Activated naive CD8-positive, alpha-beta T cell (primary cell): ENCODE measurements around the gene HOXB6.

ENCODE experiments used
- H3K27ac Mint-ChIP-seq: one replicate; pipeline ENCODE4 v1.8.0; 2021; ENCODE audit warnings: mixed read lengths
- H3K27me3 Mint-ChIP-seq: one replicate; pipeline ENCODE4 v1.8.0; 2021; ENCODE audit warnings: mixed read lengths
- H3K36me3 Mint-ChIP-seq: one replicate; pipeline ENCODE4 v1.8.0; 2021; ENCODE audit warnings: mixed read lengths
- H3K4me1 Mint-ChIP-seq: one replicate; pipeline ENCODE4 v1.8.0; 2021; ENCODE audit warnings: low read depth, mixed read lengths
- H3K4me3 Mint-ChIP-seq: one replicate; pipeline ENCODE4 v1.8.0; 2021; ENCODE audit warnings: mild to moderate bottlenecking, mixed read lengths
- H3K9me3 Mint-ChIP-seq: one replicate; pipeline ENCODE4 v1.8.0; 2021; ENCODE audit warnings: low read depth, mixed read lengths

Gene HOXB6

DNA sequence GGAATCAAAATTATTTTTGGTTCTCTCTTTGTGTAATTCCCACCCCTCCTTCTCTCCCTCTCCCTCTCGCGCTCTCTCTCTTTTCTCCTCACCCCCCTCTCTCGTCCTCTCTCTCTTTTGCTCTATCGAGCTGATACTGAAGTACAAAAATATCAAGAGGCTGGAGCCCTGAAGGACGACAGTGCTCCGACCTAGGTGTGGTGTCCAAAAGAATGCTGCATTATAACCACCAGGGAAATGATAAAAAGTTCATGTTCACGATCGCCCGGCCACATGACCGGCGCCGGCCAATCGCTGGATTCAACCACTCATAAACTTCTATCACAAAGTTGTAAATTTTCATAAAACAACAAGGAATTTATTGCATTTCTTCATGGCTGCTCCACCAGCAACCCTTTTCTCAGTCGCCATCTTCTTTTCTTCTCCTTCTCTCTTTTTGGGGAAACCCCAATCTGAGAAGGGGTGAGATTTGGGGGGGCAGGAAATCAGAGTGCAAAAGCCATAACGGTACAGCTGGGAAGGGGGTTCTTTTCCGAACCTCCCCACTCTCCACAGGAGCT is at the start of gene HOXB6:
HOXB6 (minus strand) TSS at position 217 of the 560 bp plus-strand sequence. CDS start 6,836 bp downstream, outside the sequence.
- Mint-ChIP-seq H3K9me3 (no peaks in the 10 kb centered on the region), H3K4me1 (no peaks in the 10 kb centered on the region), H3K4me3 (no peak within 1 kb of the TSS), H3K27me3 (peaks cover 44% of the 10 kb centered on the region), H3K36me3 (no peaks in the 10 kb centered on the region), H3K27ac (no peak within 1 kb of the TSS)

DNA sequence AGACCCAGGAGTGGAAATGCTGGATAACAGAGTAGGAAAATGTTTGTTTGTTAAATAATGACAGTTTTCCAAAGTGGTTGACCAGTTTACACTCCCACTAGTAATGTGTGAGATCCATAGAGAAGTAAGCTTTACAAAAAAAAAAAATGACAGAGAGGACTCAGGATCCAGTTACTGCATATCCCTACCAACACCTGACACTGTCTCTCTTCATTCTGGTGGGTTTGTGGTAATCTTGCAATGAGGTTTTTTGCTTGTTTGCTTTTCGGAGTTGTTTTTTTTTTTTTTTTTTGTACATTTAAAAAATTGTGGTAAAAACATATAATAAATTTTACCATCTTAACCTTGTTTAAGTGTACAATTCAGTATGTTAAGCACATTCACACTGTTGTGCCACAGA is 45.0 kb upstream of the HOXB6 start:
- peaks cover 23% of the 10 kb centered on the region for H3K27me3 Mint-ChIP-seq
- peaks cover 14% of the 10 kb centered on the region for H3K4me1 Mint-ChIP-seq
- no peaks in the 10 kb centered on the region for H3K36me3 Mint-ChIP-seq
- no peaks in the 10 kb centered on the region for H3K9me3 Mint-ChIP-seq
- H3K27ac Mint-ChIP-seq = no peak overlapping the region
- H3K4me3 Mint-ChIP-seq = no peak overlapping the region

DNA sequence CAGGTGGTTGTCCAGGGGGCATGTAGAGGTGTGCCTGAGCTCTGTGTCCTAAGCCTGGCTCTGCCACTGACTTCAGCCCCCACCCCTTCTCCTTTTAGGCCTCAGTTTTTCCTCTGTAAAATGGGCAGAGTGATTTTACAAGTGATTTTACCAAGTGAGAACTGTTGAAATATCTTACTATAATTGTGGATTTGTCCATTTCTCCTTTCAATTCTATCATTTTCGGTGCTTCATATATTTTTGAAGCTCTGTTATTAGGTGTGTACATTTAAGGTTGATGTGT is 43.1 kb upstream of the HOXB6 start:
- no peak overlapping the region for H3K27ac Mint-ChIP-seq
- H3K4me1 Mint-ChIP-seq = peaks cover 14% of the 10 kb centered on the region
- no peaks in the 10 kb centered on the region for H3K9me3 Mint-ChIP-seq
- H3K36me3 Mint-ChIP-seq = peaks cover 2% of the 10 kb centered on the region
- peak overlapping the region; percentile 77 for H3K4me3 Mint-ChIP-seq
- peaks cover 37% of the 10 kb centered on the region for H3K27me3 Mint-ChIP-seq

DNA sequence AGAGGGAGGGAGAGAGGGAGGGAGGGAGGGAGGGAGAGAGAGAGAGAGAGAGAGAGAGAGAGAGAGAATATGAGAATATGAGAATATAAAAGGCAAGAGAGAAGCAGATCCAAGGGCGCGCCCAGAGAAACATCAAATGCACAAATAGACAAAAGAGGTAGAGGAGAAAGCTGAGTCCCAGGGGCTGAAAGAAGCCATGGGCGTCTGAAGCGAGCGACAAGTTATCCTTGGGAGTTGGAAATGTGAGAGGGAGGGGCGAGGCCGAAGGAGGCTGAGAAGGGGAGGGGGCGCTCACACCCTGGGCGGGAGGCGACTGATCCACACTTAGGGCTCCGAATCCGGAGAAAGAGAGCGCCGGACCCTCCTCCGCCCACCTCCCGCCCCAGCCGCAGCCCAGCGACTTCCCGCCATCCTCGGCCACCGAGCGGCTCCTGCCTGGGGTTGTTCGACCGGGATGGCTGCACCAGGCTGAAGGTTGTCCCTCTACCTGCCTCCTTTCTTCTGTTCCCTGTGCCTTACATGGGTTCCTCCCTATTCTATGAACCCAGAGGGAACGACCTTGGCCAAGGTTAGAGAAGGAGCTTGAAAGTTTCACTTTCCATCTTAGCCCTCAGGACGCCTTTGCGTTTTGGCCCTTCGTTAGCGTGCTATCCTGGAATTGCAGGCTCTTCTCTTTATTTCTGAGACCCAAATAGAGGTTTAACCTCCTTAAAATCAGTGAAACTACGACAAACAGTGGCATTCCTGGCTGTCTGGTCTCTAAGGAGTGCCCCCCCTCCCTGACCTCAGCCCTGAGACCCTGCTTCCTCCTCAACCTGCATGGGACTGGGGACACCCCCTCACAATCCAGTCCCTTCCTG is 42.5 kb upstream of the HOXB6 start:
- H3K27ac Mint-ChIP-seq = no peak overlapping the region
- peaks cover 2% of the 10 kb centered on the region for H3K36me3 Mint-ChIP-seq
- H3K4me1 Mint-ChIP-seq = peaks cover 13% of the 10 kb centered on the region
- peaks cover 36% of the 10 kb centered on the region for H3K27me3 Mint-ChIP-seq
- H3K9me3 Mint-ChIP-seq = no peaks in the 10 kb centered on the region
- peak overlapping the region; percentile 88 for H3K4me3 Mint-ChIP-seq

DNA sequence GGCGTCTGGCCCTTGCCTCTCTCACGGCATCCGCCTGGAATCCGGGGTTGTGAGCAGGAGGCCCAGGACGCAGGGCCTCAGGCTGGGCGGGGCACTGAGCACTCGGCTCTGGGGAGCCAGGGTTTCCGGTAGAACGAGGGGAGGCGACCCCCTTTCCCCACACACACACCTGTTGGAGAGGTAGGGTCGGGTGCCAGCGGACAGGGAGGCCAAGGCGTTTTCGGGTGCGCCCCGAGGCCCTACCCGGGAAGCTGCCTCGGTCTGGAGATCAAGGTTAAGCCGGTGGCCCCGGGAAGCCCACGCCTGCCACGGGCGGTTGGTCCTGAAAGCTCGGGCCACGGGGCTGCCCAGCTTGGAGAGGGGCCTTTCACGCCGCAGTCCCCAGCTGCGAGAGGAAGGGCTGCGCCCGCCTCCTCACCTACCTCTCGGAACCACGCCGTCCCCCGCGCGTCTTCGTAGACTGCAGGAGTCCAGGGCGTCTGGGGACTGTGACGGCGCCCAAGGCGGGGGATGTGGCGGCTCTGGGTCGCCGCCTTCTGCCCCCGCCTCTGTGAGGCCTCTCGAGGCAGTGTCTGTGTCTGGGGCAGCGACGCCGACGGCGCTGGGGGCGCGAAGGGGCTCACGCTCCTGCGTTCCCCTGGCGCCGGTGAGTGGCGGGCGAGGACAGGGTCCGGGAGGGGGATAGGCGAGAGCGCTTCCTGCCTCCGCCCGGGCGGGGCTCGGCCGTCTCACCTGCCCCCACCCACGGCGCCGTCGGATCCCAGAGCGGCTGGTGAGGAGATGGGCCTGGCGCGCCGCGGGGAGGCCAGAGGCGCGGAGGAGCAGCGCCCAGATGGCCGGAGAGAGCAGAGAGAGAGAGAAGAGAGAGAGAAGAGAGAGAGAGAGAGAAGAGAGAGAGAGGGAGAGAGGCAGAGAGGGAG is 41.7 kb upstream of the HOXB6 start:
- no peak overlapping the region for H3K27ac Mint-ChIP-seq

DNA sequence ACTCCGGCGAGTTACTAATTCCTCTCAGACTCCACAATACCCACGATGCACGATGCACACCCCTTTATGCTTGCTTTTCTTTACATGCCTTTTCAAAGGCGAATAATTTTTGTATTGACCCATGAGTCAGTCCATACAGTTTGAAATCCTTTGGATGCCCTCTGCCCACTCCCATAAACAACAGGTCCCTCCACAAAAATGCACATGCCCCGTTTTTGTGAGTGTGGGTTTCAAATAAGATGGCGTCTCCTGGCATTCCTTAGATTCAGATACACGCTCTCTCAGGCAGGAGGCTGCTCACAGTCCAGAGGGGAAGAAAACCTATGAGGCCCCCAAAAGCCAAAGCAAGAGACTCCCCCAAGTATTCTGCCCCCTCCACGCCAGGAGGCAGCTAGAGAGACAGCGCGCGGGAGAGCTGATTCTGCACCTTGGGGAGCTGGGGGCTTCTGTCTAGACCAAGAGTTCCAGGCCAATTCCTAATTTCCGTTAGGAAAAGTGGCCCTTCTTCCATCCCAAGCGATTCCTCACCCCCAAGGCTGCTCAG is 40.9 kb upstream of the HOXB6 start:
- Mint-ChIP-seq H3K9me3 (no peaks in the 10 kb centered on the region), H3K4me3 (peak overlapping the region; percentile 56), H3K27me3 (peaks cover 41% of the 10 kb centered on the region), H3K4me1 (peaks cover 15% of the 10 kb centered on the region), H3K27ac (no peak overlapping the region), H3K36me3 (peaks cover 2% of the 10 kb centered on the region)

More for the DNA sequence above, 41.7 kb upstream of the HOXB6 start:
- Mint-ChIP-seq H3K4me1 (peaks cover 14% of the 10 kb centered on the region), H3K4me3 (peak overlapping the region; percentile 88), H3K27me3 (peaks cover 35% of the 10 kb centered on the region), H3K9me3 (no peaks in the 10 kb centered on the region), H3K36me3 (peaks cover 2% of the 10 kb centered on the region)

DNA sequence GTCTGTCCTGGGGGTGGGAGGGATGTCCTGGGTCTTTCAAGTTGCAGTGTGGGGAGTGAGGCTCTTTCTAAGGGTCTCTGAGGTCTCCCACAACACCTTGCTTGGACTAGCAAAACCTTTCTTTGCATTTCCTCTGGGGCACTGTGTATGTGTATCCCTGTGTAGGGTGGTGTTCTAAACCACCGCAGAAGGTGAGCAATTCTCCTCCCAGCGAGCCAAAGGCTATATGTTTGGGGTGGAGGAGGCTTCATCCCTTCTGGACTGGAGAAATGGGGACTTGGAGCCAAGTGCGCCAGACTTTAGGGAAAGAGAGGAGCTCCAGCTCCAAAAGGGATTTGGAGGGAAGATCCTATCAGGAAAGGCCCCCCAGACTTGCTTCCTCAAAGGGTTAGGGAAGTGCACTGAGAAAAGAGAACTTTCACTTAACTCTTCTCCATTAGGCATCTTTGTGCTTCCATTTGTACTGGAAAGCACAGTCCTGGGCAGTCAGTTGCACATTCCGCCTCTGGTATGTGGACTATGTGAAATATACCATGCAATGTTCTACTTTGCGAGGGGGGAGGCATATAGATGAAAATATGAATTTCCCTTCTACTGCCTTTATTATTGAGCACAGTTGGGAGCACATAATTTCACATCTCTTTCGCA is 40.2 kb upstream of the HOXB6 start:
- Mint-ChIP-seq H3K36me3 (peaks cover 2% of the 10 kb centered on the region), H3K27ac (no peak overlapping the region), H3K4me3 (peak overlapping the region; percentile 56), H3K9me3 (no peaks in the 10 kb centered on the region), H3K27me3 (peaks cover 44% of the 10 kb centered on the region), H3K4me1 (peaks cover 15% of the 10 kb centered on the region)

DNA sequence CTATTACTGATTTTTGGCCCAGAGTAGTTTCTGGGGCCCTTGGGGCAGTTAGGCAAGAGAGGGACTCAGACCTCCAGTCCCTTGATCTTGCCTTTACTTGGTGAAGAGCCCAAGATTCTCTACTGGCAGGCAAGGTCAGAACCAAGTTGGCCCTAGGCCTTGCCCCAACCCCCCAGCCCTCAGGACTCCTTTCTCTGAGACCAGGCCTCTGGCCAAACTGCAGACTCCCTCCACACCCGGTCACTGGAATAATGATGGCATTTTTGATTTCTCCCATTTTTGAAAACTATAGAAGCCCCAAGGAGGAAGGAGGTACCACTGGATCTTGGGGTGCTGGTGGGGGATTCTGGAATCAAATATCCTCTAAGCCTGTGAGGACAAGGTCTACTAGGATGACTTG is 39.4 kb upstream of the HOXB6 start:
- Mint-ChIP-seq H3K9me3 (no peaks in the 10 kb centered on the region), H3K4me3 (no peak overlapping the region), H3K36me3 (peaks cover 2% of the 10 kb centered on the region), H3K4me1 (peaks cover 15% of the 10 kb centered on the region), H3K27ac (no peak overlapping the region), H3K27me3 (peaks cover 43% of the 10 kb centered on the region)

DNA sequence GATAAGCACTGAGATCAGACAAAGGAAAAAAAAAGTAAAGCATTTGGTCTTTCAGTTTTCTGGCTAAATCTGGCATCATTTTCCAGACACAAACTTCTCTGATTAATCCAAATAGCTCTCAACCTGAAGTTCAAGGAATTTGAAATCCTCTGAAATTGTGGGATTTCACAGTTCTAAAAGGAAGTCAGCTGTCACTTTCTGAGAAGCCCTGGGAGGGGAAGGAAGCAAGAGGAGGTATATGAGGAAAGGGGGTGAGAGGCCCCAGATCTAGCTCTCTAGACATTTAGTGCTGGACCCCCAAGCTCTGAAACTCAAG is 38.9 kb upstream of the HOXB6 start:
- Mint-ChIP-seq H3K27ac (no peak overlapping the region), H3K4me3 (no peak overlapping the region), H3K4me1 (peaks cover 15% of the 10 kb centered on the region)

DNA sequence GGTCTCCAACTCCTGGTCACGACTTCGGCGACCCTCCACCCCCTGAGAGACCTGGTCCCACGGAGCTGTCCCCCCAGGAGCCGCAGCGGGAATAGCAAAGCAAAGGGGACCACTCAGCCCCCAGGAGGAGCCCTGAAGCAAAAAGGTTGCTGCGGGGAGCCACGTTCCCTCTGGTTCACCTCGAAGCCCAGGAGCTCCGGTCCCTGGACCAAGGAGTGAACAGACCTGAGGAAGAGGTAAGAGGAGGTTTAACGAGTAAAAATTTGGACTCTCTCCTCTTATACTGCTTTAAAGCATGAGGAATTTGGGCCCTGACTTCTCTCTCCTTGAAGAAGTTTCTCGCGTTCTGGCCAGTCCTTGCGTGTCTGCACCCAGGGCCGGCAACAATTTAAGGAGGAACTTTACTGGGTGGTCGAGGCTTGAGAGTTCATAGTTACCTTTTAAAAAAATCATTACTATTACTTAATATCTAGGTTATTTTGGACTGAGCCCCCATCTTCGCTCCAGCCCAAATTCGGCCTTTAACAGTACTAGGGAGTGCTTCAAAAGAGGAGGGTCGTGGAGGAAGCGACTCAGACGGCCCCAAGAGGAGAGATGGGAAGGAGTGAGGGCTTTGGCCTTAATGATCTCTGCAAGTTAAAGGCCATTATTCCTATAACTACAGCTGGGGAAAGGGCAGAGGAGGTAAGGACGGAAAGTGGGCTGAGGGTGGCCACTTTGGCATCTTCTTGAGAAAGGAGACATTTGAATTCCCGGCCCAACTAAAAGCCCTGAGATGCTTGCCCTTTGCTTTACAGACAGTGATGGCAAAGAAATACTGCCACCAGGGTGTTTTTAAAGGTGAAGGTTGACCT is 38.3 kb upstream of the HOXB6 start:
- Mint-ChIP-seq H3K36me3 (peaks cover 2% of the 10 kb centered on the region), H3K9me3 (no peaks in the 10 kb centered on the region), H3K4me1 (peaks cover 15% of the 10 kb centered on the region), H3K4me3 (no peak overlapping the region), H3K27me3 (peaks cover 49% of the 10 kb centered on the region), H3K27ac (no peak overlapping the region)

More for the DNA sequence above, 38.9 kb upstream of the HOXB6 start:
- Mint-ChIP-seq H3K36me3 (peaks cover 2% of the 10 kb centered on the region), H3K27me3 (peaks cover 45% of the 10 kb centered on the region), H3K9me3 (no peaks in the 10 kb centered on the region)

DNA sequence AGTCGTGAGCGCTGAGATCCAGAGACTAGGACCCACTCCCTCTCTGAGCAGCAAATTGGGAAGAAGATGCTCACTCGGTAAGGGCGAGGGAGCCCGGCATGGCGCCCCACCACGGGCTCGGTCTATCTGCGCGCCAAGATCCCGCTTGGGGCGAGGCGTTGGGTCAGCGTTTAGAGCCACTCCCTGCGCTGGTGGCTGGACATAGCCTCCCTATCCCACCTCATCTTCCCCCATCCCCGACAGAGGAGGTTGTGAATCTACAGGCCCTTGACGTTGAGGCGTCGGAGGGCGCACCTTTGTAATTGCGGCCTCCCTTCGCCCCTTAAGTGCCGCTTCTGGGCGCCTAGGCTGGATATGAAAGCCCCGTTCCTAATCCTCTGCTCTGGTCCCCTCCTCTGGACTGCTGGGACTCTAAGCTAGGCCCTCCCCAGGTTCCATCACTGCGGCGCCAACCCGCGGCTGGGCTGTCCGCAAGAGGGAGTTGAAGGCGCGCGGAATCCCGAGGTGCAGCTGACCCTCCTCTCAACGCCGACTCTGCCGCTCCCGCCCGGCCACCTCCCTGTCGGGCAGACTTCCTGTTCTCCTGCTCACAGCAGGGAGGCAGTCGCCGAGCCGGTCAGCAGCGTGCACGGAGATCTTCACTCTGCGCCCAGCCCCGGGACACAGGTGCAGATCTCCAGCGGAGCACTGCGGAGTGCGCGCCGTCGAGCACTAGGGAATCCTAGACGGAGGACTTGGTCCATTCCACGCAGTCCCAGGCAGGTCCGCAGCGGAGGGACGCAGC is 37.5 kb upstream of the HOXB6 start:
- Mint-ChIP-seq H3K9me3 (no peaks in the 10 kb centered on the region), H3K36me3 (peaks cover 2% of the 10 kb centered on the region), H3K4me3 (no peak overlapping the region), H3K27me3 (peaks cover 49% of the 10 kb centered on the region), H3K4me1 (peaks cover 14% of the 10 kb centered on the region), H3K27ac (no peak overlapping the region)

DNA sequence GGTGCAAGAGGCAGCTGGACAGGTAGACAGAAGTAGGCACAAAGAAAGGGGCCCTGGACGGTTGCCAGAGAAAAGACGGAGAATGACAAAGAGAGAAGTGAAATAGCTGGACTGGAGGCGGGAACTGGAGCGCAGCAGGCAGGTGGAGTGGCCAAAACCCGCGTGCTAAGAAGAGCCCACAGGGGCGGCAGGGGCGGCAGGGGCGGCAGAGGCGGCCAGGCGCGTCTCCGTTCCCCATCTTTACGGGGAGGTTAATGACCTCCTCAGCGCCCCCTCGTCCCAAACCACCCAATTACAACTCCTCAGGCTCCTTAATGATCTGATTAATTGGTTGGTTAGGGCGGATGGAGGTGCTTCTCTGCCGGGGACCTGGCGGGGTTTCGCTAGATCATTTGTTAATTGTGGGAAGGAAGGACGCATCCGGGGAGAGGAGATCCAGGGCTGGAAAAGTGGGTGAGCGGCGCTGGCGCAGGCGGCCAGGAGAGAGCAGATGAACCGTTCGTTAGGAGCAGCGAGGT is 36.8 kb upstream of the HOXB6 start:
- Mint-ChIP-seq H3K27me3 (peaks cover 54% of the 10 kb centered on the region), H3K27ac (no peak overlapping the region), H3K4me1 (peaks cover 16% of the 10 kb centered on the region), H3K9me3 (no peaks in the 10 kb centered on the region), H3K4me3 (peak overlapping the region; percentile 27), H3K36me3 (peaks cover 2% of the 10 kb centered on the region)

DNA sequence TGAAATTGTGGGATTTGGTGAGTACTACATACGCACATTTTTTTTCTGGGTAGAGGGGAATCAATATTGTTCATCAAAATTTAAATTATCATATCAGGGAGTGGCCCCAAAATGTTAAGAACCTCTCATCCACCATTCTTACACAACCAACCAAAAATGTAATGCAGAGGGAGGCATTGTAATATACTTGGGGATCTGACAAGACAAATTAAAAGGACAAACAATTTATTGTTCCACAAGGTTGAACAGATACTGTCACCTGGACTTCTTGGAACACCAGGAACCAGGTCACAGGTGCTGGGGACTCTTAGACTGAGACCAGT is 36.0 kb upstream of the HOXB6 start:
- Mint-ChIP-seq H3K27ac (no peak overlapping the region), H3K27me3 (peaks cover 55% of the 10 kb centered on the region), H3K9me3 (no peaks in the 10 kb centered on the region), H3K4me3 (no peak overlapping the region), H3K4me1 (peaks cover 16% of the 10 kb centered on the region), H3K36me3 (peaks cover 2% of the 10 kb centered on the region)
